Muscle layer of colon (tissue), 2 donors: Measurements from ENCODE around the gene GAD1.

Source experiments
- H3K27ac ChIP-seq: one replicate; pipeline ENCODE4 v1.7.0; 2013; ENCODE audit warnings: low read depth, mild to moderate bottlenecking, low read length, moderate library complexity
- H3K27me3 ChIP-seq, 2 donors: one replicate each; pipeline ENCODE4 v1.7.0; 2013; ENCODE audit warnings: low read length in 2 of 2, mild to moderate bottlenecking in 2 of 2; ENCODE audit not compliant: insufficient read depth in 2 of 2, control insufficient read depth in 1 of 2
- H3K36me3 ChIP-seq: one replicate; pipeline ENCODE4 v1.7.0; 2013; ENCODE audit warnings: mild to moderate bottlenecking, low read length; ENCODE audit not compliant: insufficient read depth
- H3K4me1 ChIP-seq: one replicate; pipeline ENCODE4 v1.7.0; 2013; ENCODE audit warnings: mild to moderate bottlenecking, low read length; ENCODE audit not compliant: insufficient read depth
- H3K4me3 ChIP-seq, 2 donors: one replicate each; pipeline ENCODE4 v1.7.0; 2013; ENCODE audit warnings: low read length in 2 of 2, low read depth in 1 of 2, mild to moderate bottlenecking in 1 of 2, moderate library complexity in 1 of 2
- H3K9ac ChIP-seq: one replicate; pipeline ENCODE4 v1.7.0; 2013; ENCODE audit warnings: low read length
- H3K9me3 ChIP-seq: one replicate; pipeline ENCODE4 v1.7.0; 2013; ENCODE audit warnings: mild to moderate bottlenecking, low read length
- donor health status: abdominal sarcoma.
- donor health status: Adenocarcinoma of cecum.

The GAD1 gene

GRCh38 chr2:170851635-170852034 is 34.9 kb downstream of the GAD1 start:
- Histone ChIP-seq H3K27ac (no peak overlapping the region), H3K4me3 (no peak overlapping the region), H3K9me3 (no peaks in the 10 kb centered on the region), H3K36me3 (no peaks in the 10 kb centered on the region), H3K4me1 (no peaks in the 10 kb centered on the region), H3K9ac (no peak overlapping the region), H3K27me3 (no peaks in the 10 kb centered on the region)

DNA sequence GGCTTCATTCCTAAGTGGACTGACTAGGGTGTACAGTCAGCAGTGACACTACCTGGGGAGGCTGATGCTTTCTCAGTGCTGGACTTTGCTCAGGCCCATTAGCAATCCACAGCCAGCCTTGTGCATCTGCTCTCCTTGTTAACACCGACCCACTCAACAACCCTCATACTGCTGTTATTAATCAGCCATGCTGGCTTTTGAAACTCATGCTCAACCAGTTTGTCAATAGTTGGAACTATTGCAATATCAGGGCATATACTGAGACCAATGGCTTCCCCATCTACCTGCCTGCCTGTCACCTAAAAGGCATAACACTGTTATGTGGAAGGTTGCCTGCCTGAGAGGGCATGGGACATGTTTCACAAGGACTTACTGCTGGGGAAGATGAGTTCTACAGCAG is 39.4 kb downstream of the GAD1 start:
- no peaks in the 10 kb centered on the region for H3K4me1 ChIP-seq
- H3K36me3 ChIP-seq, result no peaks in the 10 kb centered on the region

GRCh38 chr2:170862286-170862902 is 45.7 kb downstream of the GAD1 start:
- Histone ChIP-seq H3K4me1 (no peaks in the 10 kb centered on the region), H3K9me3 (no peaks in the 10 kb centered on the region), H3K36me3 (no peaks in the 10 kb centered on the region), H3K27ac (no peak overlapping the region), H3K4me3 (no peak overlapping the region), H3K9ac (no peak overlapping the region), H3K27me3 (no peaks in the 10 kb centered on the region)

More for the DNA sequence above, 39.4 kb downstream of the GAD1 start:
- no peaks in the 10 kb centered on the region for H3K9me3 ChIP-seq
- no peaks in the 10 kb centered on the region for H3K27me3 ChIP-seq
- H3K27ac ChIP-seq, result no peak overlapping the region
- no peak overlapping the region for H3K4me3 ChIP-seq
- H3K9ac ChIP-seq, result no peak overlapping the region

- no peaks in the 10 kb centered on the region for H3K36me3 ChIP-seq
- H3K27ac ChIP-seq, result no peak overlapping the region
- H3K27me3 ChIP-seq, result no peaks in the 10 kb centered on the region
- H3K9me3 ChIP-seq, result no peaks in the 10 kb centered on the region
- no peaks in the 10 kb centered on the region for H3K4me1 ChIP-seq
- H3K4me3 ChIP-seq, result no peak overlapping the region
- H3K9ac ChIP-seq, result no peak overlapping the region
These were observed 46.4 kb downstream of the GAD1 start for GRCh38 chr2:170863087-170863486.

DNA sequence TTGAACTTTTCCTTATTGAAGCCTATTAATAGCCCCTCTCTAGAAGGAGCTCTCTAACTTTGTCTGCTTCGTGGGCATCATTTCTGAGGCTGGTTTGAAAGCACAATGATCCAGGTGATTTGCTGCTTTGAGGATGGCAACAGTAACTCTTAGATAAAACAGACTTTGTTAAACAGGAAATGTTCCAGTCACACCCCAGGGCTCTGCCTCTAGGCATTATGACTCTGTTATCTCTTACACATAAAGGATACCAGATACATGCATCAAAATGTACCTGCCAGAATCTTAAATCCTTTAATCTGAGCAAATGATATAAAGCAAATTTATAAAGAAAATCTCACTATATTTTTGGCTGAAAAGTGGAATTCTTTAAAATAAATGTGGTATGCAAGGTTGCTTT is 52.3 kb downstream of the GAD1 start:
- H3K9me3 ChIP-seq, result no peaks in the 10 kb centered on the region
- no peaks in the 10 kb centered on the region for H3K36me3 ChIP-seq
- no peak overlapping the region for H3K9ac ChIP-seq
- H3K27me3 ChIP-seq, result no peaks in the 10 kb centered on the region
- H3K4me1 ChIP-seq, result no peaks in the 10 kb centered on the region
- no peak overlapping the region for H3K27ac ChIP-seq
- H3K4me3 ChIP-seq, result no peak overlapping the region

DNA sequence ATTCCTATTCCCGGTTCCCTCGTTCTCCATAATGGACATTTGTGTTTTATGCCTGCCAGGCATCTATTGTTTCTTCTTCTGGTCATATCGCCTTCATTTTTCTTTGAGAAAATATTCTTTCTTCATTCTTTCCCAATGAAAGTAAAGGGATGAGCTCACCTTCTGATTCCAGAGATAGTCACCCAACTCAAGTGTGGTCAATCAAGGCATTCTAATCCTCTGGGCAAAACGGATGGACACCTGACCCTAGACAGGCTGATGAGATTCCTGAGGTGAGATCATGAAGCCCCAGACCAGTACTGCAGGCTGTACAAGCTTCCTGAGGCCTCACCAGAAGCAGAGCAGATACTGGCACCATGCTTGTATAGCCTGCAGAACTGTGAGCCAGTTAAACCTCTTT is 52.8 kb downstream of the GAD1 start:
- H3K4me1 ChIP-seq, result no peaks in the 10 kb centered on the region
- no peak overlapping the region for H3K4me3 ChIP-seq
- H3K9me3 ChIP-seq, result no peaks in the 10 kb centered on the region
- H3K27ac ChIP-seq, result no peak overlapping the region
- no peaks in the 10 kb centered on the region for H3K36me3 ChIP-seq
- H3K9ac ChIP-seq, result no peak overlapping the region
- no peaks in the 10 kb centered on the region for H3K27me3 ChIP-seq

DNA sequence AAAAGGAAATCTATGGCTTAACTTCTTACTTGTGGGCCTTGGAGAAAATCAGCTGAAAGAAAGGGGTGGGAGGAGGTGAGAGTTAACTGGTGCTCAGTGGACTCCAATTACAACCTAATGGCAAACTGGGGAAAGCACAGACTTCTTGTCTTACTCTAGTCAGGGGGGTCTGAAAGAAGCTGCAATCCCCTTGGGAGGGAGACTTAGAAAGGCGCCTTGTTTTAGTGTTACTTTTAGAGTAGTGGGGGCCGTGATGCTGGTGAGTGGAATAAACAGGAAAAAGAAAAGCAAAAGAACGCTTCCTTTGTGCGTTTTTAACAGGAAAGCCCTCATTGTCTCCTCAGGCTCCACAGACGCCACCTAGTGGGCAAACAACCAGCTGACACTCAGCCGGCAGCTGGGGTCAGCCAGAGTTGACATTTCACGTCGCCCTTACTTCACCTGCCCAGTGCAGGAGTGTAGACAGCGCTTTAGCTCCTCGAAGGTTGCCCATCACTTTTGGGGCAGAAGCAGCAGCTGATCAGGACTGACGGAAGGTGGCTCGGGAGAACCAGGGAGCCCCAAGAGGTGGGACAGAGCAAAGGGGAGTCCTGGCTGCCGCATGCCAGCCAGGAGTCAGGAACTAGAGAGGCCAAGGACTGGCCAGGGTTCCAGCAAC is 56.5 kb downstream of the GAD1 start:
- no peak overlapping the region for H3K27ac ChIP-seq
- no peaks in the 10 kb centered on the region for H3K4me1 ChIP-seq
- peak overlapping the region; percentile 9 to 30 for H3K4me3 ChIP-seq
- no peaks in the 10 kb centered on the region for H3K36me3 ChIP-seq
- H3K9ac ChIP-seq, result no peak overlapping the region
- H3K9me3 ChIP-seq, result no peaks in the 10 kb centered on the region
- H3K27me3 ChIP-seq, result no peaks in the 10 kb centered on the region

DNA sequence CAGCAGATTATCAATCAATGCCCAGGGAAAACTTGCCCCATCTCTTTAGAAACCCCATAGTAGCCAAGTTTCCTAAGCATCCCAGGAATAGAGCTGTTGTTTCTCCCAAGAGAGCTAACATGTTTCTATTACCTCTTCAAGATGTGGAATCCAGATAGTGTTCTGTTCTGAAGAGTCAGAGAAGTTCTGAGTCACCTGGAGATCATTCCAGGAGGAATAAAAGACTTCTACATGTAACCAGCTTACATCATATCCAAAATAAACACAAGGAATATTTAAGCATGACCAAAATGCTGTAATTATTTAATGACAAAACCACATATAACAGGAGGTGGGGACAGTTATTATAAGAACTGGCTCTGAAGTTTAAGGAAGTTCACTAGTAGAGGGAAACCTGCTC is 61.4 kb downstream of the GAD1 start:
- Histone ChIP-seq H3K9ac (no peak overlapping the region), H3K4me3 (no peak overlapping the region), H3K9me3 (no peaks in the 10 kb centered on the region), H3K36me3 (no peaks in the 10 kb centered on the region), H3K4me1 (no peaks in the 10 kb centered on the region), H3K27ac (no peak overlapping the region), H3K27me3 (no peaks in the 10 kb centered on the region)

DNA sequence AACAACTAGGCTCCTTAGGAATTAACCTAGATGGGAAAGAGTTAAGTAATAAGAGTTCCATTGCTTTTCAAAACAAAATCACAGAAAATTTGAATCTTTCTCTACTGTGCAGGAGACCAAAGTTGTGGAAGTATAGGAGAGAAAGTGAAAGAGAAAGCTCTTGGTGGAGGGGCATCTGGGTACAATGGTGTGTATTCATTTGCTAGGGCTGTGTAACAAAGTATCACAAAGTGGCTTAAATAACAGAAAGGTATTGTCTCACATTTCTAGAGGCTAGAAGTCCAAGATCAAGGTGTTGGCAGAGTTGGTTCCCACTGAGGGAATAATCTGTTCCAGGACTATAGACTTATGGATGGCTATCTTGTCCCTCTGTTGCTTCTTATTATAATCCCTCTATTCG is 61.8 kb downstream of the GAD1 start:
- no peaks in the 10 kb centered on the region for H3K9me3 ChIP-seq
- H3K27ac ChIP-seq, result no peak overlapping the region

GRCh38 chr2:170881840-170882239 is 65.2 kb downstream of the GAD1 start:
- no peaks in the 10 kb centered on the region for H3K27me3 ChIP-seq
- H3K4me3 ChIP-seq, result no peak overlapping the region
- no peaks in the 10 kb centered on the region for H3K36me3 ChIP-seq
- H3K9me3 ChIP-seq, result no peaks in the 10 kb centered on the region
- no peaks in the 10 kb centered on the region for H3K4me1 ChIP-seq
- H3K27ac ChIP-seq, result no peak overlapping the region
- no peak overlapping the region for H3K9ac ChIP-seq

More for the DNA sequence above, 61.8 kb downstream of the GAD1 start:
- no peaks in the 10 kb centered on the region for H3K36me3 ChIP-seq
- H3K27me3 ChIP-seq, result no peaks in the 10 kb centered on the region
- no peak overlapping the region for H3K4me3 ChIP-seq
- H3K9ac ChIP-seq, result no peak overlapping the region
- H3K4me1 ChIP-seq, result no peaks in the 10 kb centered on the region

GRCh38 chr2:170882758-170883157 is 66.1 kb downstream of the GAD1 start:
- Histone ChIP-seq H3K4me1 (no peaks in the 10 kb centered on the region), H3K36me3 (no peaks in the 10 kb centered on the region), H3K27ac (no peak overlapping the region), H3K27me3 (no peaks in the 10 kb centered on the region), H3K9me3 (no peaks in the 10 kb centered on the region), H3K9ac (no peak overlapping the region), H3K4me3 (no peak overlapping the region)

DNA sequence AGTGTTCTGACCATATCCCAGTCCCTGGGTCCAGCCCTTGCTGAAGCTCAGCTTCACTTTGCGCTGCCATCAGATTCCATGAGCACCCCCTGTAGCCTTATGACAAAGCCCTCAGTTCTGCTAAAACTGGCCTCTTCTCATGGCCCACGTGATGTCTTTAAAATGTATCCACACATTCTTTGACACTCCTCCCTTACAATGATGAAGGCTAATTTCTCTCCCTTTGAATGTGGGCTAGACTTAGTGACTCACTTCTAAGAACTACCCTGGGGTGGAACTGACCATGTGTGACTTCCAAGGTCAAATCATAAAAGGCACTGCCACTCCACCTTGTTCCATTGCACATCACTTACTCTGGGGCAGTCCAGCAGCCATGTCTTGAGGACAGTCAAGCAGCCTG is 67.0 kb downstream of the GAD1 start:
- H3K27ac ChIP-seq, result no peak overlapping the region
- no peaks in the 10 kb centered on the region for H3K4me1 ChIP-seq
- no peak overlapping the region for H3K9ac ChIP-seq
- no peaks in the 10 kb centered on the region for H3K9me3 ChIP-seq
- H3K4me3 ChIP-seq, result no peak overlapping the region
- H3K36me3 ChIP-seq, result no peaks in the 10 kb centered on the region
- no peaks in the 10 kb centered on the region for H3K27me3 ChIP-seq
